AG04449 (cell line): ENCODE measurements around the gene THBS1.

Experiments used
- CTCF ChIA-PET: fragments of 350-600 bp; formaldehyde crosslinking; extraction: SDS; loops from one replicate; lab custom pipeline; 2021; ENCODE audit warnings: antibody characterized with exemption; lab: Yijun Ruan, JAX
- POLR2A ChIA-PET: fragments of 400-600, 350-600 bp; formaldehyde crosslinking; extraction: SDS; loops from one replicate; lab custom pipeline; 2020; ENCODE audit warnings: antibody characterized with exemption, inconsistent platforms; lab: Yijun Ruan, JAX
- DNase-seq: peaks from one replicate; pipeline ENCODE4 v3.0.0-alpha.2; 2010; ENCODE audit warnings: low read depth, low spot score
- H3K4me3 ChIP-seq: 2 replicates; pipeline ENCODE4 v1.5.1; 2011; ENCODE audit warnings: low read depth, mild to moderate bottlenecking, control low read depth, low read length
- CTCF ChIP-seq: IDR thresholded peaks from one replicate; pipeline ENCODE4 v1.5.1; 2011; ENCODE audit warnings: mild to moderate bottlenecking, moderate library complexity, low read length, control low read depth, inconsistent platforms; ENCODE audit not compliant: insufficient read depth; ENCODE audit errors: missing control alignments

THBS1 gene

GRCh38 chr15:39552556-39552955 is 28.3 kb upstream of the THBS1 start:
- DNase-seq, result no peak
- ChIA-PET CTCF (no interaction called here), POLR2A (no interaction called here)
- TF ChIP-seq CTCF, result no peak
- no peak overlapping the region for H3K4me3 ChIP-seq

- H3K4me3 ChIP-seq, result no peak overlapping the region
- POLR2A ChIA-PET, result interaction anchor here (0.6 kb wide), 1 partner anchor 374 kb away, joined by 3 read pairs; no protein-coding TSS in a partner anchor
- DNase-seq, result no peak
- CTCF ChIA-PET, result interaction anchor here (1.0 to 1.5 kb wide), 2 partner anchors 10 to 41 kb away, joined by 3 to 4 read pairs; no protein-coding TSS in a partner anchor
- no peak for TF ChIP-seq CTCF
These were observed 26.8 kb upstream of the THBS1 start for GRCh38 chr15:39553947-39554693.

GRCh38 chr15:39554746-39555387 is 26.0 kb upstream of the THBS1 start:
- no peak overlapping the region for H3K4me3 ChIP-seq
- ChIA-PET POLR2A (interaction anchor here (0.9 kb wide), 1 partner anchor 111 kb away, joined by 3 read pairs; no protein-coding TSS in a partner anchor), CTCF (interaction anchor here (1.0 to 1.5 kb wide), 2 partner anchors 11 to 42 kb away, joined by 3 to 4 read pairs; no protein-coding TSS in a partner anchor)
- DNase-seq, result no peak
- TF ChIP-seq CTCF, result no peak

GRCh38 chr15:39555885-39556284 is 25.0 kb upstream of the THBS1 start:
- TF ChIP-seq CTCF, result no peak
- no peak for DNase-seq
- ChIA-PET CTCF (no interaction called here), POLR2A (no interaction called here)
- H3K4me3 ChIP-seq, result no peak overlapping the region

- POLR2A ChIA-PET, result no interaction called here
- H3K4me3 ChIP-seq, result no peak overlapping the region
- CTCF ChIA-PET, result no interaction called here
- DNase-seq, result no peak
- no peak for TF ChIP-seq CTCF
These were observed 24.4 kb upstream of the THBS1 start for GRCh38 chr15:39556461-39556860.

- DNase-seq, result no peak
- no peak for TF ChIP-seq CTCF
- ChIA-PET CTCF (no interaction called here), POLR2A (no interaction called here)
- H3K4me3 ChIP-seq, result no peak overlapping the region
These were observed 22.5 kb upstream of the THBS1 start for GRCh38 chr15:39558421-39558820.
